Right lobe of liver (tissue), 4 donors: ENCODE data around the gene KIAA1671.

Experiments used
- CTCF ChIP-seq, 4 donors: fragments of 200-600 bp in 3 of 4; fragments of 450-650 bp in 1 of 4; IDR thresholded peaks; one replicate each; pipeline versions ENCODE4 v1.5.1 to v1.8.0; 2016 to 2022; ENCODE audit warnings: antibody characterized with exemption in 4 of 4, mild to moderate bottlenecking in 2 of 4
- POLR2A ChIP-seq: fragments of 450-650 bp; IDR thresholded peaks from one replicate; pipeline ENCODE4 v1.6.1; 2017; ENCODE audit warnings: antibody characterized with exemption, mild to moderate bottlenecking
- donor health status: DM: no; HTN: no; CAD: no.
- donor health status: DM: no; HTN: no; CAD: no.
- donor health status: DM: no; HTN: yes; CAD: no.

DNA sequence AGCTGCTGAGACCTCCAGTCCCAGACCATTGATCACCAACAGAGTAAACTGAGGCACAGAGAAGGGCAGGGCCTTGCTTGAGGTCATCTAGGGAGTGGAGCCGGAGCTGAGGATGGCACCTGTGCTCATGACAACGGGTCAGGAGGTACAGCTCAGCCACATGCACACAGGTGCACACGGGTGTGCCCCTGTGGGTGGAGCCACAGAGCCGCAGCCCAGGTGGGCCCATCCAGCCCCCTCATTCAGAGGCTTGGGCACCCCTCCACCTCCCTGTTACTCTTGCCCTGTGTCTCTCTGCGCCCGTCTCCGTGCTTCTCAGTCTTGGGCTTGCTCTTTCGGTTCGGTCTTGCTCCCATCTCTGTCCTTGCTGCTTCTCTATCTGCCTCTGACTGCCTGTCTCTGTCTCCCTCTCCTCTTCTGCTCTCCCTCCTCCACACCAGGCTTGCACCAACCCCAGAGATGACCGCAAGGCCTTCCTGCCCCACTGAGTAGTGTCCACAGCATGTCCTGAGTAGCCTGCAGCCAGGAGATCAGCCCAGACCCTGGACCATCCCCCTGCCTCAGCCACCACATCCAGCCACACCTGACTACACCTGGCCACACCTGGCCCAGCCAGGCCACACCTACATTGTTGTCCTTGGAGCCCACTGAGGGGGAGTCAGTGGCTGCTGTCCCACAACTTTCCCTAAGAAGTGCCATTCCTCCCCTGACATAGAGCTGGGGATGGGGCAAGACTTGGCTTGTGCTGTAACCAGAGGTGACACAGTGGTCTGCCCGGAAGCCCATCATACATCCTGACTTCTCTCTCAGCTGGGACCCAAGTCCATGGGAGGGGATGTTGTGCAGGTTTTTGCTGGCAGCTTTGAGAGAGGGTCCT lies 207.8 kb downstream of the KIAA1671 start:
- TF ChIP-seq CTCF (IDR thresholded peaks at IDR 0.05) (no peak), POLR2A (no peak)
